Mammary epithelial cell (primary cell): ENCODE data around the gene LATS2.

Source experiments
- EZH2 ChIP-seq: IDR thresholded peaks from 2 replicates; pipeline ENCODE4 v1.6.1; 2012; ENCODE audit warnings: low read length, inconsistent platforms, borderline replicate concordance
- TF ChIP-seq, protein P1 (sequence below), 2 donors: IDR thresholded peaks in 1 of 2; conservative IDR thresholded peaks in 1 of 2; 2 replicates each; pipeline ENCODE4 v1.5.1; 2011 to 2012; ENCODE audit warnings: inconsistent platforms in 2 of 2, low read length in 2 of 2, mild to moderate bottlenecking in 2 of 2, control low read depth in 1 of 2, low read depth in 1 of 2; ENCODE audit not compliant: insufficient read depth in 1 of 2; ENCODE audit errors: extremely low read depth in 1 of 2

DNA sequence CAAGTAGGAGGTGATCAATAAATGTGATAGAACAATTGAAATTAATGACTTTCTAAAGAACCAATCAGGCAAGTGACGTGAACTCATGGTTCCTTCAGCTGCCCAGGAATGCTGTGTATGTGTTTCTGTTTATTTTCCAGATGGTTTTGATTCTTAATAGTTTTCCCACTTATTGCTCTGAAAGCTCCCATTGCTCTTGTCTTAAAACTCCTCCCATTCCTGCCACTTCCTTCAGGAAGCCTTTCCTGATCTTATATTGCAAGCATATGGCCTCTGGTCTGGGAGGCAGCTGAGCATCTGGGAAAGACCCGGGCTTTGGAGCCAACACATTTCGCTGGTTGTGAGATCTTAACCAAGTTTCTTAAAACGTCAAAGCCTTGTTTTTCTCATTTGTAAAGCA lies 17.1 kb upstream of the LATS2 start:
- TF ChIP-seq, protein P1, sequence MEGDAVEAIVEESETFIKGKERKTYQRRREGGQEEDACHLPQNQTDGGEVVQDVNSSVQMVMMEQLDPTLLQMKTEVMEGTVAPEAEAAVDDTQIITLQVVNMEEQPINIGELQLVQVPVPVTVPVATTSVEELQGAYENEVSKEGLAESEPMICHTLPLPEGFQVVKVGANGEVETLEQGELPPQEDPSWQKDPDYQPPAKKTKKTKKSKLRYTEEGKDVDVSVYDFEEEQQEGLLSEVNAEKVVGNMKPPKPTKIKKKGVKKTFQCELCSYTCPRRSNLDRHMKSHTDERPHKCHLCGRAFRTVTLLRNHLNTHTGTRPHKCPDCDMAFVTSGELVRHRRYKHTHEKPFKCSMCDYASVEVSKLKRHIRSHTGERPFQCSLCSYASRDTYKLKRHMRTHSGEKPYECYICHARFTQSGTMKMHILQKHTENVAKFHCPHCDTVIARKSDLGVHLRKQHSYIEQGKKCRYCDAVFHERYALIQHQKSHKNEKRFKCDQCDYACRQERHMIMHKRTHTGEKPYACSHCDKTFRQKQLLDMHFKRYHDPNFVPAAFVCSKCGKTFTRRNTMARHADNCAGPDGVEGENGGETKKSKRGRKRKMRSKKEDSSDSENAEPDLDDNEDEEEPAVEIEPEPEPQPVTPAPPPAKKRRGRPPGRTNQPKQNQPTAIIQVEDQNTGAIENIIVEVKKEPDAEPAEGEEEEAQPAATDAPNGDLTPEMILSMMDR (conservative IDR thresholded peaks at IDR 0.05 in 1 of 2, IDR thresholded peaks at IDR 0.05 in 1 of 2; ENCODE audit: extremely low read depth in 1 of 2, insufficient read depth in 1 of 2, low read depth in 1 of 2, low read length in 2 of 2), result no peak
- TF ChIP-seq EZH2, result no peak
